Tibial artery (tissue), 4 donors: ENCODE measurements around the gene POU2F2.

Experiments used
- DNase-seq, 2 donors: peaks; one replicate each; pipeline ENCODE4 v3.0.0-alpha.2; 2019
- H3K27ac ChIP-seq, 2 donors: fragments of 200-600 bp; sonication (generic) in 1 of 2; 1 replicate in 1 of 2; 2 replicates in 1 of 2; pipeline ENCODE4 v1.5.1; 2018 to 2019; ENCODE audit warnings: mild to moderate bottlenecking in 1 of 2
- H3K27me3 ChIP-seq, 2 donors: fragments of 200-600 bp; sonication (generic) in 1 of 2; one replicate each; pipeline versions ENCODE4 v1.5.1 to v1.6.0; 2016 to 2019
- H3K36me3 ChIP-seq, 3 donors: fragments of 200-600 bp; sonication (generic) in 2 of 3; one replicate each; pipeline ENCODE4 v1.5.1; 2016 to 2019; ENCODE audit warnings: mild to moderate bottlenecking in 2 of 3
- H3K4me1 ChIP-seq, 4 donors: fragments of 200-600 bp; sonication (generic) in 2 of 4; 1 replicate in 3 of 4; 2 replicates in 1 of 4; pipeline ENCODE4 v1.5.1; 2016 to 2019
- H3K4me3 ChIP-seq, 2 donors: fragments of 200-600 bp; sonication (generic) in 1 of 2; 1 replicate in 1 of 2; 2 replicates in 1 of 2; pipeline ENCODE4 v1.5.1; 2018 to 2019; ENCODE audit warnings: mild to moderate bottlenecking in 2 of 2
- H3K9me3 ChIP-seq, 3 donors: fragments of 200-600 bp; sonication (generic) in 1 of 3; one replicate each; pipeline ENCODE4 v1.5.1; 2016 to 2019
- intact Hi-C: fragments of 100-400 bp; cut with DNase I; formaldehyde crosslinking; loops from one replicate; pipeline ENCODE4 v1.15.0; 2023; ENCODE audit warnings: low total_unique reads
- TF ChIP-seq, protein P1 (sequence below), 2 experiments: fragments of 200-600 bp in 1 of 2; fragments of 450-650 bp in 1 of 2; IDR thresholded peaks; one replicate each; pipeline ENCODE4 v1.5.1; 2017 to 2019; ENCODE audit warnings: antibody characterized with exemption in 2 of 2, mild to moderate bottlenecking in 1 of 2, moderate library complexity in 1 of 2

The POU2F2 gene

GRCh38 chr19:42091742-42092141, 40.5 kb downstream of the POU2F2 start:
- no peak overlapping the region for H3K4me3 ChIP-seq
- intact Hi-C loops = no loop called here
- H3K27me3 ChIP-seq = peaks cover 0 to 14% of the 10 kb centered on the region in 2 donors
- no peaks in the 10 kb centered on the region for H3K36me3 ChIP-seq
- H3K27ac ChIP-seq = no peak overlapping the region
- H3K9me3 ChIP-seq = no peaks in the 10 kb centered on the region
- DNase-seq = no peak
- H3K4me1 ChIP-seq = peaks cover 0 to 13% (median 4%) of the 10 kb centered on the region in 4 donors
- TF ChIP-seq, protein P1, sequence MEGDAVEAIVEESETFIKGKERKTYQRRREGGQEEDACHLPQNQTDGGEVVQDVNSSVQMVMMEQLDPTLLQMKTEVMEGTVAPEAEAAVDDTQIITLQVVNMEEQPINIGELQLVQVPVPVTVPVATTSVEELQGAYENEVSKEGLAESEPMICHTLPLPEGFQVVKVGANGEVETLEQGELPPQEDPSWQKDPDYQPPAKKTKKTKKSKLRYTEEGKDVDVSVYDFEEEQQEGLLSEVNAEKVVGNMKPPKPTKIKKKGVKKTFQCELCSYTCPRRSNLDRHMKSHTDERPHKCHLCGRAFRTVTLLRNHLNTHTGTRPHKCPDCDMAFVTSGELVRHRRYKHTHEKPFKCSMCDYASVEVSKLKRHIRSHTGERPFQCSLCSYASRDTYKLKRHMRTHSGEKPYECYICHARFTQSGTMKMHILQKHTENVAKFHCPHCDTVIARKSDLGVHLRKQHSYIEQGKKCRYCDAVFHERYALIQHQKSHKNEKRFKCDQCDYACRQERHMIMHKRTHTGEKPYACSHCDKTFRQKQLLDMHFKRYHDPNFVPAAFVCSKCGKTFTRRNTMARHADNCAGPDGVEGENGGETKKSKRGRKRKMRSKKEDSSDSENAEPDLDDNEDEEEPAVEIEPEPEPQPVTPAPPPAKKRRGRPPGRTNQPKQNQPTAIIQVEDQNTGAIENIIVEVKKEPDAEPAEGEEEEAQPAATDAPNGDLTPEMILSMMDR (IDR thresholded peaks at IDR 0.05) = no peak

DNA sequence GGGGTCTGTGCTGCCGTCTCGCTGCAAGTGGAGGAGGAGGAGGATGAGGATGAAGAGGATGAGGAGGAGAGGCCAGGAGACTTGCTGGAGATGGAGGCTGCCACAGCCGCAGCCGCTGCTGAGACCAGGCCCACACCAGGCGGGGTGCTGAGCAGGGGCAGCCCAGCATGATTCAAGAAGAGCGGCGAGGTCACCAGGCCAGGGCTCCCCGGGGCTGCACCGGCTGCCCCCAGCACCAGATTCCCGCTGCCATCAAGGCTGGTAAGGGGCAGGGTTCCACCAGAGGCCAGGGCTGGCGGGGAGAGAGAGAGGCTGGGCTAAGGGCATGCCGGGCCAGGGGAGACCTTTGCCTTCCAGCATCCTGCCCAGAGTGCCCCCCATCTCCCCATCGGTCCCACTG, 40.9 kb downstream of the POU2F2 start:
- no peaks in the 10 kb centered on the region for H3K36me3 ChIP-seq
- H3K27ac ChIP-seq = no peak overlapping the region
- TF ChIP-seq, protein P1 (IDR thresholded peaks at IDR 0.05) = no peak
- H3K27me3 ChIP-seq = peaks cover 0 to 10% of the 10 kb centered on the region in 2 donors
- no peaks in the 10 kb centered on the region for H3K9me3 ChIP-seq
- intact Hi-C loops = no loop called here
- no peak for DNase-seq
- peaks cover 0 to 13% (median 4%) of the 10 kb centered on the region in 4 donors for H3K4me1 ChIP-seq
- H3K4me3 ChIP-seq = no peak overlapping the region

GRCh38 chr19:42090672-42091071, 41.6 kb downstream of the POU2F2 start:
- Histone ChIP-seq H3K4me1 (peaks cover 0 to 13% (median 2%) of the 10 kb centered on the region in 4 donors), H3K9me3 (no peaks in the 10 kb centered on the region), H3K4me3 (no peak overlapping the region), H3K27me3 (peaks cover 0 to 5% of the 10 kb centered on the region in 2 donors), H3K36me3 (no peaks in the 10 kb centered on the region), H3K27ac (no peak overlapping the region)
- TF ChIP-seq, protein P1 (IDR thresholded peaks at IDR 0.05) = no peak
- intact Hi-C loops = no loop called here
- DNase-seq = no peak

- Histone ChIP-seq H3K9me3 (no peaks in the 10 kb centered on the region), H3K27me3 (no peaks in the 10 kb centered on the region), H3K27ac (no peak overlapping the region), H3K4me1 (peaks cover 0 to 13% (median 2%) of the 10 kb centered on the region in 4 donors), H3K4me3 (no peak overlapping the region), H3K36me3 (no peaks in the 10 kb centered on the region)
- no peak for DNase-seq
- TF ChIP-seq, protein P1 (IDR thresholded peaks at IDR 0.05) = no peak
- intact Hi-C loops = no loop called here
These were observed 42.5 kb downstream of the POU2F2 start for GRCh38 chr19:42089772-42090171.

DNA sequence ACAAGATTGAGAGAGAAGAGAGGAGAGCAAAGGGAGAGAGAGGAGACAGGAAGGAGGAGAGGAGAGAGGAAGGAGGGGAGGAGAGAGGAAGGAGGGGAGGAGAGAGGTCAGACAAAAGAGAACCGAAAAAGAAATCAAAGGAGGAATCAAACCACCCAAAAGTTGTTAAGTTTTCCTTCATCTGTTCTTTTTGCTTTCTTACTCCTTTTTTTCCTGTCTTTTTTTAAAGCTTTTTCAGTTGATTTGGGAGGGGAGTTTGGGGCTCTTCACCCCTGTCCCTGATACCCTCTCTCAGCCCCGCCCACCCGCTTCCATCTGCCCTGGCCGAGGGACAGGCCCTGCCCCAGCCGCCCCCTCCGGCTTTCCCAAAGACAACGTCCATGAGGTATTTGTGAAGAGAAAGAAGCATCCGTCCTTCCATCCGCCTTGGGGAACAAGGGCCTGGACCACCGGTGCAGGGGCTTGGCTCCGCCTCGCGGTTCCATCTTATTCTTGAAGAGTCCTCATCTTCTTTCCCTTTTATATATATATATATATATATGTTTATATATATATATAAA, 43.0 kb downstream of the POU2F2 start:
- Histone ChIP-seq H3K27ac (peak overlapping the region in 1 of 2 donors; percentile 19), H3K9me3 (no peaks in the 10 kb centered on the region), H3K27me3 (no peaks in the 10 kb centered on the region), H3K4me1 (peaks cover 0 to 13% (median 2%) of the 10 kb centered on the region in 4 donors), H3K4me3 (no peak overlapping the region), H3K36me3 (peaks cover 0 to 2% (median under 1%) of the 10 kb centered on the region in 3 donors)
- TF ChIP-seq, protein P1 (IDR thresholded peaks at IDR 0.05) = no peak
- intact Hi-C loops = no loop called here
- no peak for DNase-seq
